NCI-H1105 treated with DMSO at 0.1 percent for 48 hours (cell line): Measurements from ENCODE around the gene PARD3.

Experiments used
- DNase-seq: peaks from one replicate; lab custom pipeline; 2025; lab: John Stamatoyannopoulos, UW

PARD3 gene

GRCh38 chr10:34689053-34689452, 126.0 kb downstream of the PARD3 start:
- no peak for DNase-seq

- DNase-seq = peak; percentile 54
Observed at GRCh38 chr10:34687434-34688210, 127.5 kb downstream of the PARD3 start.

- no peak for DNase-seq
Observed at GRCh38 chr10:34682580-34682979, 132.5 kb downstream of the PARD3 start.

- DNase-seq = no peak
Observed at GRCh38 chr10:34681933-34682332, 133.2 kb downstream of the PARD3 start.

- DNase-seq = no peak
Observed at GRCh38 chr10:34679177-34679576, 135.9 kb downstream of the PARD3 start.

- DNase-seq = no peak
Observed at GRCh38 chr10:34677591-34677990, 137.5 kb downstream of the PARD3 start.

- DNase-seq = no peak
Observed at GRCh38 chr10:34677132-34677531, 138.0 kb downstream of the PARD3 start.

- DNase-seq = peak; percentile 10
Observed at GRCh38 chr10:34674176-34674575, 140.9 kb downstream of the PARD3 start.

- peak; percentile 73 for DNase-seq
Observed at GRCh38 chr10:34670081-34670480, 145.0 kb downstream of the PARD3 start.

- no peak for DNase-seq
Observed at GRCh38 chr10:34669079-34669478, 146.0 kb downstream of the PARD3 start.

- no peak for DNase-seq
Observed at GRCh38 chr10:34667177-34667576, 147.9 kb downstream of the PARD3 start.

GRCh38 chr10:34666008-34666704, 148.9 kb downstream of the PARD3 start:
- no peak for DNase-seq

- DNase-seq = no peak
Observed at GRCh38 chr10:34664706-34665105, 150.4 kb downstream of the PARD3 start.

GRCh38 chr10:34661580-34661979, 153.5 kb downstream of the PARD3 start:
- peak; percentile 81 for DNase-seq

GRCh38 chr10:34658934-34659333, 156.2 kb downstream of the PARD3 start:
- DNase-seq = no peak

- DNase-seq = peak; percentile 81
Observed at GRCh38 chr10:34656661-34657060, 158.4 kb downstream of the PARD3 start.

GRCh38 chr10:34655286-34656170, 159.6 kb downstream of the PARD3 start:
- DNase-seq = peak; percentile 64

GRCh38 chr10:34654211-34654610, 160.9 kb downstream of the PARD3 start:
- DNase-seq = no peak

- no peak for DNase-seq
Observed at GRCh38 chr10:34653530-34653929, 161.6 kb downstream of the PARD3 start.

GRCh38 chr10:34651416-34652195, 163.5 kb downstream of the PARD3 start:
- DNase-seq = no peak

GRCh38 chr10:34650156-34650555, 164.9 kb downstream of the PARD3 start:
- no peak for DNase-seq

GRCh38 chr10:34649385-34649784, 165.7 kb downstream of the PARD3 start:
- no peak for DNase-seq
